G401.6 (cell line): Measurements from ENCODE around the gene ZNF462.
"Not testable (repeated sequence)": the region's sequence is repeated elsewhere in the genome, so short reads cannot be mapped to it uniquely, and the experiment has no call there.

Experiments used
- FAIRE-seq: peaks from 2 replicates; lab custom pipeline; 2012; peaks lifted over from hg19 to GRCh38; lab: Jason Lieb, UNC

The ZNF462 gene

GRCh38 chr9:106962615-106963363 lies 99.8 kb downstream of the ZNF462 start:
- FAIRE-seq: no peak

- FAIRE-seq: no peak
Observed at GRCh38 chr9:106963684-106964083, 100.7 kb downstream of the ZNF462 start.

- FAIRE-seq: no peak
Observed at GRCh38 chr9:106964329-106964728, 101.4 kb downstream of the ZNF462 start.

- no peak for FAIRE-seq
Observed at GRCh38 chr9:106964822-106965525, 102.0 kb downstream of the ZNF462 start.

GRCh38 chr9:106966481-106966880 lies 103.5 kb downstream of the ZNF462 start:
- FAIRE-seq: no peak

- no peak for FAIRE-seq
Observed at GRCh38 chr9:106969696-106970095, 106.7 kb downstream of the ZNF462 start.

GRCh38 chr9:106970219-106970975 lies 107.4 kb downstream of the ZNF462 start:
- FAIRE-seq: no peak

GRCh38 chr9:106970976-106971457 lies 108.1 kb downstream of the ZNF462 start:
- no peak for FAIRE-seq

- no peak for FAIRE-seq
Observed at GRCh38 chr9:106972082-106972481, 109.1 kb downstream of the ZNF462 start.

- FAIRE-seq: no peak
Observed at GRCh38 chr9:106974341-106974740, 111.4 kb downstream of the ZNF462 start.

- FAIRE-seq: no peak
Observed at GRCh38 chr9:106976772-106977171, 113.8 kb downstream of the ZNF462 start.

GRCh38 chr9:106980551-106981101 lies 117.7 kb downstream of the ZNF462 start:
- FAIRE-seq: no peak

GRCh38 chr9:106981396-106982287 lies 118.7 kb downstream of the ZNF462 start:
- FAIRE-seq: no peak

GRCh38 chr9:106982636-106983035 lies 119.7 kb downstream of the ZNF462 start:
- FAIRE-seq: no peak

GRCh38 chr9:106983346-106983745 lies 120.4 kb downstream of the ZNF462 start:
- no peak for FAIRE-seq

GRCh38 chr9:106989904-106990303 lies 126.9 kb downstream of the ZNF462 start:
- FAIRE-seq: not testable (repeated sequence)

GRCh38 chr9:106992186-106992585 lies 129.2 kb downstream of the ZNF462 start:
- FAIRE-seq: no peak

GRCh38 chr9:106993603-106994002 lies 130.6 kb downstream of the ZNF462 start:
- no peak for FAIRE-seq

GRCh38 chr9:106994463-106994862 lies 131.5 kb downstream of the ZNF462 start:
- no peak for FAIRE-seq

- no peak for FAIRE-seq
Observed at GRCh38 chr9:107000218-107000617, 137.3 kb downstream of the ZNF462 start.

GRCh38 chr9:107005201-107005600 lies 142.2 kb downstream of the ZNF462 start:
- no peak for FAIRE-seq

- FAIRE-seq: no peak
Observed at GRCh38 chr9:107007402-107007801, 144.4 kb downstream of the ZNF462 start.
